Endothelial cell of umbilical vein (primary cell): ENCODE measurements around the gene C13orf46. TPM values are rescaled to one million over a fixed set of nuclear protein-coding genes. Genes with fewer than 3 reads are reported as not detected.

Experiments used
- BruUV-seq: library from RNA; stranded (reverse); fragments of 400-500 nt; replicated peaks from 2 replicates; lab custom pipeline; 2021; lab: Mats Ljungman, UMichigan
- CTCF ChIA-PET: fragments of 300-600, 350-600 bp; sonication (Branson Sonifier 250); formaldehyde crosslinking; loops from one replicate; lab custom pipeline; 2021; ENCODE audit warnings: antibody characterized with exemption, inconsistent platforms; lab: Charles Lee
- POLR2A ChIA-PET: fragments of 300-600, 350-600 bp; sonication (Branson Sonifier 250); formaldehyde crosslinking; loops from one replicate; lab custom pipeline; 2021; ENCODE audit warnings: antibody characterized with exemption, inconsistent platforms; lab: Charles Lee
- DNase-seq: peaks from one replicate; pipeline ENCODE4 v3.0.0-alpha.2; 2011; ENCODE audit warnings: low read depth, low spot score
- FAIRE-seq: peaks from 2 replicates; lab custom pipeline; 2011; peaks lifted over from hg19 to GRCh38; lab: Jason Lieb, UNC
- H2AFZ ChIP-seq: 2 replicates; pipeline ENCODE4 v1.6.0; 2012; ENCODE audit warnings: low read depth, low read length, control low read depth, inconsistent platforms
- H3K27ac ChIP-seq: 2 replicates; pipeline ENCODE4 v1.5.1; 2011; ENCODE audit warnings: low read depth, mild to moderate bottlenecking, control low read depth, low read length, moderate library complexity; ENCODE audit not compliant: insufficient read depth
- H3K27me3 ChIP-seq, 2 experiments: 2 replicates each; pipeline versions ENCODE4 v1.6.0 to v1.6.1; 2011; ENCODE audit warnings: low read length in 2 of 2, mixed read lengths in 1 of 2; ENCODE audit not compliant: control insufficient read depth in 2 of 2, insufficient read depth in 2 of 2
- H3K36me3 ChIP-seq, 2 experiments: 2 replicates in 1 of 2; 3 replicates in 1 of 2; pipeline ENCODE4 v1.5.1; 2011; ENCODE audit warnings: low read length in 2 of 2, mild to moderate bottlenecking in 1 of 2, moderate library complexity in 1 of 2; ENCODE audit not compliant: control insufficient read depth in 2 of 2, insufficient read depth in 2 of 2; ENCODE audit errors: extremely low read depth in 1 of 2
- H3K4me1 ChIP-seq: 3 replicates; pipeline ENCODE4 v1.5.1; 2011; ENCODE audit warnings: mild to moderate bottlenecking, low read length; ENCODE audit not compliant: control insufficient read depth, insufficient read depth; ENCODE audit errors: extremely low read depth
- H3K4me2 ChIP-seq: 2 replicates; pipeline ENCODE4 v1.6.1; 2011; ENCODE audit warnings: low read length, control low read depth, mixed read lengths; ENCODE audit not compliant: insufficient read depth
- H3K4me3 ChIP-seq, 3 experiments: fragments of 200-600 bp in 1 of 3; sonication (generic), shearing (Covaris generic) in 1 of 3; replicated peaks in 1 of 3; 2 replicates each; pipeline ENCODE4 v1.5.1; 2011 to 2016; ENCODE audit warnings: control low read depth in 3 of 3, low read length in 3 of 3, mild to moderate bottlenecking in 2 of 3, inconsistent platforms in 1 of 3, low read depth in 1 of 3, moderate library complexity in 1 of 3; ENCODE audit not compliant: insufficient read depth in 1 of 3
- H3K79me2 ChIP-seq: 2 replicates; pipeline ENCODE4 v1.6.0; 2012; ENCODE audit warnings: low read length, inconsistent platforms; ENCODE audit not compliant: control insufficient read depth, insufficient read depth
- H3K9ac ChIP-seq: replicated peaks from 2 replicates; pipeline ENCODE3; 2011; ENCODE audit warnings: low read length, control low read depth; ENCODE audit not compliant: insufficient read depth; ENCODE audit errors: extremely low read depth
- H3K9me1 ChIP-seq: replicated peaks from 3 replicates; pipeline ENCODE4 v1.6.0; 2011; ENCODE audit warnings: mild to moderate bottlenecking, low read length; ENCODE audit not compliant: control insufficient read depth, insufficient read depth; ENCODE audit errors: extremely low read depth
- H3K9me3 ChIP-seq: replicated peaks from 2 replicates; pipeline ENCODE4 v1.5.1; 2012; ENCODE audit warnings: low read length, inconsistent platforms; ENCODE audit not compliant: control insufficient read depth, insufficient read depth
- H4K20me1 ChIP-seq: replicated peaks from 2 replicates; pipeline ENCODE3; 2011; ENCODE audit warnings: mild to moderate bottlenecking, low read length; ENCODE audit not compliant: control insufficient read depth, insufficient read depth; ENCODE audit errors: extremely low read depth
- EZH2 ChIP-seq: IDR thresholded peaks from 2 replicates; pipeline ENCODE4 v1.6.1; 2012; ENCODE audit warnings: borderline replicate concordance, low read depth, mild to moderate bottlenecking, moderate library complexity, low read length, inconsistent platforms; ENCODE audit not compliant: severe bottlenecking
- FOS ChIP-seq: IDR thresholded peaks from 2 replicates; pipeline ENCODE4 v1.6.1; 2011; ENCODE audit warnings: mild to moderate bottlenecking, low read length, moderate library complexity, borderline replicate concordance; ENCODE audit not compliant: insufficient read depth
- GATA2 ChIP-seq: IDR thresholded peaks from 2 replicates; pipeline ENCODE4 v1.7.0; 2011; ENCODE audit warnings: low read depth, mild to moderate bottlenecking, moderate library complexity, mixed read lengths, low read length; ENCODE audit not compliant: insufficient read length, insufficient read depth
- JUN ChIP-seq: IDR thresholded peaks from 2 replicates; pipeline ENCODE4 v1.6.1; 2011; ENCODE audit warnings: borderline replicate concordance, low read depth; ENCODE audit not compliant: insufficient read length, insufficient read depth
- MYC ChIP-seq: IDR thresholded peaks from one replicate; pipeline ENCODE4 v1.6.1; 2011; ENCODE audit warnings: mild to moderate bottlenecking, low read depth, low read length
- POLR2A ChIP-seq: IDR thresholded peaks from 2 replicates; pipeline ENCODE4 v1.6.1; 2012; ENCODE audit warnings: low read depth, mild to moderate bottlenecking, control low read depth, low read length
- POLR2AphosphoS5 ChIP-seq: IDR thresholded peaks from 2 replicates; pipeline ENCODE4 v1.6.1; 2012; ENCODE audit warnings: low read depth, mild to moderate bottlenecking, control low read depth, low read length, moderate library complexity; ENCODE audit not compliant: insufficient read depth
- dilution Hi-C: fragments of 300-500 bp; cut with MboI; formaldehyde crosslinking; loops from one replicate; pipeline ENCODE4 v1.15.0; 2019; ENCODE audit warnings: low sequenced_read_pairs; ENCODE audit not compliant: extremely low pct_ligation_motif_present
- intact Hi-C: fragments of 100-400 bp; cut with micrococcal nuclease; formaldehyde crosslinking; loops from one replicate; pipeline ENCODE4 v1.10.0; 2022
- polyA plus RNA-seq, 4 experiments: library from polyadenylated mRNA; depleted of rRNA in 3 of 4; stranded (reverse) in 3 of 4; unstranded in 1 of 4; fragments of >200 nt; gene quantifications; 2 replicates each; pipeline versions ENCODE4 v1.2.1 to v1.2.3, GENCODE V29; 2011 to 2012; ENCODE audit warnings: missing spikeins in 1 of 4
- total RNA-seq: library from RNA; stranded (reverse); gene quantifications from 2 replicates; pipeline ENCODE4 v1.2.3, GENCODE V29; 2021
- TF ChIP-seq, protein P1 (sequence below): IDR thresholded peaks from 2 replicates; pipeline ENCODE4 v1.6.1; 2011; ENCODE audit not compliant: insufficient read depth, insufficient read length
- TF ChIP-seq, protein P2 (sequence below), 2 donors: IDR thresholded peaks; 1 replicate in 1 of 2; 2 replicates in 1 of 2; pipeline ENCODE4 v1.5.1; 2011; ENCODE audit warnings: low read length in 2 of 2, mild to moderate bottlenecking in 2 of 2, moderate library complexity in 2 of 2, control low read depth in 1 of 2, inconsistent platforms in 1 of 2, low read depth in 1 of 2; ENCODE audit not compliant: insufficient read depth in 1 of 2; ENCODE audit errors: extremely low read depth in 1 of 2

The C13orf46 gene
- total and polyA plus RNA-seq, 2 donors (not counting 3 experiments of a cell fraction or from before 2014, with no cell fraction given) = 1.3 to 1.7 TPM

DNA sequence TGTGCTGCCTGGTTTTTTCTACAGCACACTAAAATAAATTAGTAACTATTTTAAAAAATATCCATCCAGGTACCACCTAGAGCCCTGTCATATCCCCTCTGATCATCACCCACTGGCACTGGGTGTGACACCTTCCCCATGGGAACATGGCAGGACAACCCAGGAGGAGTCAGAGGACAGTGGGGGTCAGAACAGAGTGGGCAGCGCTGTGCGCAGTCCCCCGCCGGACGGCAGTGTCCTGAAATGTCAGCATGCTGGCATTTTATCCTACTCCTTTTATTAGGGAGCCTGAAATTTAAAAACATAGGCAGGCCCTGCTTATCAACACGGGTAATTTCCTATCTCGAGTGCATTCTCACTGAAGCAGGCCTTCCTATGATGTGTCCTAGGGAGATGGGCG is 67.9 kb downstream of the C13orf46 start:
- no peaks in the 10 kb centered on the region for H4K20me1 ChIP-seq
- no TSS peak for BruUV-seq
- H3K79me2 ChIP-seq = no peaks in the 10 kb centered on the region
- H3K36me3 ChIP-seq = no peaks in the 10 kb centered on the region
- intact Hi-C loops = loop anchor here (2.0 kb wide), 2 partner anchors 43 to 89 kb away; no protein-coding TSS in a partner anchor
- dilution Hi-C loops = no loop called here
- FAIRE-seq (no peak), DNase-seq (no peak)
- H3K27me3 ChIP-seq = peaks cover 9 to 10% of the 10 kb centered on the region in 2 experiments
- TF ChIP-seq MYC = no peak
- TF ChIP-seq FOS = no peak
- TF ChIP-seq, protein P1, sequence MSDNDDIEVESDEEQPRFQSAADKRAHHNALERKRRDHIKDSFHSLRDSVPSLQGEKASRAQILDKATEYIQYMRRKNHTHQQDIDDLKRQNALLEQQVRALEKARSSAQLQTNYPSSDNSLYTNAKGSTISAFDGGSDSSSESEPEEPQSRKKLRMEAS = no peak
- no peaks in the 10 kb centered on the region for H3K4me1 ChIP-seq
- ChIA-PET POLR2A (no interaction called here), CTCF (no interaction called here)
- no peak overlapping the region for H3K9ac ChIP-seq
- H2AFZ ChIP-seq = no peak overlapping the region
- H3K9me3 ChIP-seq = no peaks in the 10 kb centered on the region
- no peak overlapping the region for H3K27ac ChIP-seq
- H3K9me1 ChIP-seq = no peaks in the 10 kb centered on the region
- no peak overlapping the region for H3K4me2 ChIP-seq
- no peak overlapping the region for H3K4me3 ChIP-seq

DNA sequence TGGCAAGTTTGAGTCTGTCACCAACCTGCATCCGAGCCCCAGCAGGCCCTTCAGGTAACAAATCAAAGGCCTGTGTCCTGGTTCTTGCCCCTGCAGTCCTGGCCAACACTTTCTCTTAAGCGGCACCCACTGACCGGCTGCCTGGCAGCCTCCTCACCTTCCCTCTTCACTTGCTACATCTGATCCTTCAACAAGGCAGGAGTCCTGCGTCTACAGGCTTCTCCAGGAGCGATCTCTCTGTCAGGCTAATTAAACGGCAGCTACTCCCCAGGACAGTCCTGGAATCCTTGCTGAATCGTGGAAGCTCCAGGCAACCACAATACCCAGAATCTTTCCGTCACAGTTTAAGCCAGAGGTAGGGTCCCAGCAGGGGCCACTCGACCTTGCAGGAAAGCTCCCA is 68.9 kb downstream of the C13orf46 start:
- ChIA-PET POLR2A (no interaction called here), CTCF (interaction anchor here (0.5 to 2.1 kb wide), 29 partner anchors 10 to 1108 kb away, joined by 3 to 21 read pairs (median 5); no protein-coding TSS in a partner anchor)
- Histone ChIP-seq H3K79me2 (no peaks in the 10 kb centered on the region), H3K9me3 (no peaks in the 10 kb centered on the region), H3K4me2 (no peak overlapping the region), H3K9me1 (no peaks in the 10 kb centered on the region), H3K36me3 (no peaks in the 10 kb centered on the region), H4K20me1 (no peaks in the 10 kb centered on the region), H2AFZ (no peak overlapping the region), H3K9ac (no peak overlapping the region), H3K27me3 (peaks cover 0 to 9% of the 10 kb centered on the region in 2 experiments), H3K4me1 (no peaks in the 10 kb centered on the region), H3K27ac (no peak overlapping the region), H3K4me3 (no peak overlapping the region)
- no peak for FAIRE-seq
- DNase-seq = no peak
- dilution Hi-C loops (no loop called here), intact Hi-C loops (loop anchor here (2.0 kb wide), 2 partner anchors 42 to 88 kb away; no protein-coding TSS in a partner anchor)
- TF ChIP-seq GATA2 (no peak), FOS (no peak), MYC (no peak), JUN (no peak), POLR2A (no peak), POLR2AphosphoS5 (no peak), EZH2 (no peak)
- TF ChIP-seq, protein P1 = no peak
- TF ChIP-seq, protein P2, sequence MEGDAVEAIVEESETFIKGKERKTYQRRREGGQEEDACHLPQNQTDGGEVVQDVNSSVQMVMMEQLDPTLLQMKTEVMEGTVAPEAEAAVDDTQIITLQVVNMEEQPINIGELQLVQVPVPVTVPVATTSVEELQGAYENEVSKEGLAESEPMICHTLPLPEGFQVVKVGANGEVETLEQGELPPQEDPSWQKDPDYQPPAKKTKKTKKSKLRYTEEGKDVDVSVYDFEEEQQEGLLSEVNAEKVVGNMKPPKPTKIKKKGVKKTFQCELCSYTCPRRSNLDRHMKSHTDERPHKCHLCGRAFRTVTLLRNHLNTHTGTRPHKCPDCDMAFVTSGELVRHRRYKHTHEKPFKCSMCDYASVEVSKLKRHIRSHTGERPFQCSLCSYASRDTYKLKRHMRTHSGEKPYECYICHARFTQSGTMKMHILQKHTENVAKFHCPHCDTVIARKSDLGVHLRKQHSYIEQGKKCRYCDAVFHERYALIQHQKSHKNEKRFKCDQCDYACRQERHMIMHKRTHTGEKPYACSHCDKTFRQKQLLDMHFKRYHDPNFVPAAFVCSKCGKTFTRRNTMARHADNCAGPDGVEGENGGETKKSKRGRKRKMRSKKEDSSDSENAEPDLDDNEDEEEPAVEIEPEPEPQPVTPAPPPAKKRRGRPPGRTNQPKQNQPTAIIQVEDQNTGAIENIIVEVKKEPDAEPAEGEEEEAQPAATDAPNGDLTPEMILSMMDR (IDR thresholded peaks at IDR 0.05; ENCODE audit: extremely low read depth in 1 of 2, insufficient read depth in 1 of 2, low read depth in 1 of 2, low read length in 2 of 2) = no peak
- no TSS peak for BruUV-seq
